ENCODE data around the gene RAD50.
"Not testable (repeated sequence)": the region's sequence is repeated elsewhere in the genome, so short reads cannot be mapped to it uniquely, and the experiment has no call there.

RAD50 gene

DNA sequence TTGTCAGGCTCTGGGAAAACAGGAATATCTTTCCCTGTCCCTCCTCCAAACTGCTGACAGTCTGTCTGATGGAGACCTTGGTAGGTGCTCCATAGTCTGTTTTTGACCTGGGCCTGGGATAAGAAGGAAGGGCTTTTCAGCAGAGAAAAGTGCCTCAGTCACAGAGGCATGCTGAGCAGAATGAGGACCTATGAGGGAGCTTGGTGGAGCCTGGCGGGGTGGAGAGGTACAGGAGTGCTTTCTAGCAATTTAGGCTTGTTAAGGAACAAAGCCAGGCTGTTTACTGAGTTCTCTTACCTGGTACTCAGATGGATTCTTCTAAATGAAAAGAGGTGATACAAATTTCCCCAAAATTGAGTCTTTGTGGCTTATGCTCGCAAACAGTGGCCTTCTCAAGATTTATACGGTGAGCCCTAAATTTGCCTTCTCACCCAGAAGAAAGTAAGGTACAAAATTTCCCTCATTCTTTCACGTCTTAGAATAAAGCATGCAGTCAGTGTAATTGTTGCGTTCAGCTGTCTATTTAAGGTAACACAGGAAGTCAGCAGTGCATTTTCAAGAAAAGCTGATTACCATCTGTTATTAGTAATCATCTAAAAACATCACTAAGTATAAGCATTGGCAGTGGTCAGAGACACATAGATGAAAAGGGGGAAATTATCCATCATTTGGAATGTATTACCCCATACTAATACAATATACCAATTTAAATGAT is 72.6 kb downstream of the RAD50 start:
- DNase-seq (ENCODE audit: low read depth in 2 of 2), result no peak

DNA sequence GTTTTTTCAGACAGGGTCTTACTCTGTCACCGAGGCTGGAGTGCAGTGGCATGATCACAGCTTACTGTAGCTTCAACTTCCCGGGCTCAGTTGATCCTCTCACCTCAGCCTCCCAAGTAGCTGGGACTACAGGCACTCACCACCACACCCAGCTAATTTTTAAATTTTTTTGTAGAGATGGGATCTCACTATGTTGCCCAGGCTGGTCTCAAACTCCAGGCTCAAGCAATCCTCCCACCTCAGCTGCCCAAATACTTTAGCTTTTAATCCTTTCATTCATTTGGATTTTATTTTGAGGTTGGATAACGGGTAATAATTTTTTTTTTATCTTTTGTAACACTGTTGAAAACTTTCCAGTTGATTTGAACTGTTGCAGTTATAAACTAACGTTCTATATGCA is 76.8 kb downstream of the RAD50 start:
- DNase-seq (ENCODE audit: low read depth in 2 of 2), result not testable (repeated sequence)

DNA sequence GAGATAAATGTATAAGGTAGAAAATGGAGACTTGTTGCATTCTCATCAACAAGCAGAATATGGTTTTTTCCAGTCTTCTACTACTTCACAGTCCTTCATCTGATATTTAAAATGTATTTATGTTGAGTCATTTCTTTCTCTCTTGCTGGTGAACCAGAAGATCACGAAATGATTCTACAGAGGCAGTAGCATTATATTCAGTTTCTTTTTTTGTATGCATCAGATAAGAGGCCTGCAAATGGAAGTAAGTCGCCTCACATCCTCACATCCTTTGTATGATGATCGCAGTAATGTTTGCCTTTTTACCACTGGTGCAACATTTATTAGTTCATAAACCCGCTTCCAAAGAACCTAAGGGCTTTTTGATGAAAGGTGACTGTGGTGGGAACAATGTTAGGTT is 79.1 kb downstream of the RAD50 start:
- no peak for DNase-seq (ENCODE audit: low read depth in 2 of 2)

DNA sequence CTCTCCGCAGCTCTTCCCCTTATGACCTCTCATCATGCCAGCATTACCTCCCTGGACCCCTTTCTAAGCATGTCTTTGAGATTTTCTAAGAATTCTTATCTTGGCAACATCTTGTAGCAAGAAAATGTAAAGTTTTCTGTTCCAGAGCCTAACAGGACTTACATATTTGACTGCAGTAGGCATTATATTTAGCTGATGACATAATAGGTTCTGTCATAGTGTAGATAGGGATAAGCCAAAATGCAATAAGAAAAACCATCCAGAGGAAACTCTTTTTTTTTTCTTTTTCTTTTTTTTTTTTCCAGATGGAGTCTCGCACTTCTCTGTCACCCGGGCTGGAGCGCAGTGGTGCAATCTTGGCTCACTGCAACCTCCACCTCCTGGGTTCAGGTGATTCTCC is 80.5 kb downstream of the RAD50 start:
- DNase-seq (ENCODE audit: low read depth in 2 of 2), result no peak

DNA sequence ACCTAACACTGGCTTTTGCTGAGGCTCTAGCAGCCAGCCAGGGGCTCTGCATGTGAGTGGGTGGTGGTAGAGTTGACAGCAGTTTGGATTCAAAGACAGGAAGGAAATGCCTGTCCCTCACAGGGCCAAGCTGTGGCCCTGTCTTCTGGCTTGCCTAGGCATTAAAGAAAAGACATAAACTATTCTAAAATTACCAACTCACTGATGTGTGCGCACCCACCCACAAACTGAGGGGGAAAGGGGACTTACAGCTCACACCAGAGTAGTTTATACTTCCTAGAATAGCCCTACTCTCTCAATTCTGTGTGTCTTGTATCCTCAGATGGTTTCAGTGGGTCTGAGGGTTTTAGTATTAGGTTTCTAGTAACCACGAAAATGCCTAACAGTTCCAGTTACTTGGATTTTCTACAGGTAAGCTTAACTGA is 82.9 kb downstream of the RAD50 start:
- DNase-seq (ENCODE audit: low read depth in 2 of 2), result no peak

DNA sequence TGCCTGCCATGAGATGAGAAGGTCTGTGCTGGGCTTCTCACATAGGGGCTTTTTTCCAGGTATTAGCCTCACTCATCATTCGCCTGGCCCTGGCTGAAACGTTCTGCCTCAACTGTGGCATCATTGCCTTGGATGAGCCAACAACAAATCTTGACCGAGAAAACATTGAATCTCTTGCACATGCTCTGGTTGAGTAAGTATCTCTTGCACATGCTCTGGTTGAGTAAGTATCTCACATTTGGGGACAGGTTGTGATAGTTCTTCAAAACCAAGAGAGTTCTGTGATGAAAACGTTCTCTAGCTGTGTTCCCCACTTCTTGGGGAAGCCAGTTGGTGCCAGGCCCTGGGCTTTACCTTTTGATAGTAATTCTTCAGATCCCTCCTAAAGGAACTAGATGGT is 83.8 kb downstream of the RAD50 start:
- DNase-seq (ENCODE audit: low read depth in 2 of 2), result no peak

DNA sequence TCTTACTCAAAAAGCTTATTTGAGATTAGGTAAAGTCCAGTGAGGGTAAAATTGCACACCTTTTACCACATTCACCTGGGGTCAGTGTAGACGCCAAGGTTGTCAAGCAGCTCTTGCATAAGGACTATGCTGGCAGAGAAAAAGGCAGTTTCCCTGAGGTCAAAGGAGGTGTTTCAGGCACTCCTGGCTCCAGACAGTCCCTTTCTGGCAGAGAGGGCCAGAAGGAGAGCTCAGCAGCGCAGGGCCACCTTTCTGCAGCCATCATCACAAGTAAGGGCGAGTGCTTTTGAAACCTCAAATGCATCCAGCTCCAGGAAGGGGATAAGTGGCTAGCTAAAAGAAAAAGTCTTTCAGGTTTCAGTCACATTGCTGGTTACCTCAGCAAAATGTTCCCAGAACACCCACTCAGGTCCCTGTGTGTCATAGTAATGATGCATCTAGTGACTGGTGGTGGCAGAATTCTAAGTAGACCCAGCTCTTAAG is 84.5 kb downstream of the RAD50 start:
- DNase-seq (ENCODE audit: low read depth in 2 of 2), result no peak

DNA sequence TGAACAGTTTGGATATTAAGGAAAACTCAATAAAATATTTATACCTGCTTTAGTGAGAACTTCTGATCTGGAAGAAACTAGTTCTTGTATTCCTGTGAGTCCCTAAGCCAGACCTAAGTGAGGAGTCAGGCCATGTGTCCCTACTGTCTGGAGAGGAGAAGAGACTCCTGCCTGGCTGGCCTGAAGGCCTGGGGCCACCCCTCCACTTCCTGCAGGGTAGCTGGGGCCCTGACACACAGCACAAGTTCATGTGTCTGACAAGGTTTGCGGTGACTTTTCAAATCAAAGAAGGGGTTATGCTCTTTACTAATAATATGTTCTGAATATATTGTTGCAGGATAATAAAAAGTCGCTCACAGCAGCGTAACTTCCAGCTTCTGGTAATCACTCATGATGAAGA is 85.1 kb downstream of the RAD50 start:
- DNase-seq (ENCODE audit: low read depth in 2 of 2), result no peak

DNA sequence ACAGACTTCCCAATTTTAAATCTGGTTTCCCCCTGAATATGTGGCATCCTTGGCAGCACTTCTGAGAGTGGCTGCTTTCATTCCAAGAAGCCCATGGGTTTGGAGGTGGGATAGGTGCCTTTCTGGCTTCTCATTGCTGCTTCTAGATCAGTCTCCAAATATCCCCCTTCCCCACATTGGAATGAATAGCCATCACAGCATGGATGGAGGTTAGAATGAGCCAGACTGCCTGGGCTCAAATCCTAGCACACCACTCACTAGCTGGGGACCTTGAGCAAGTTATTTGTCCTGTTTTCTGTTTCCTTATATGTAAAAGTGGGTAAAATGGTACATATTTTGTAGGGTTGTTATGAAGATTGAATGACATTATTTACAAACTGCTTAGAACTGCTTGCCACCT is 87.4 kb downstream of the RAD50 start:
- no peak for DNase-seq (ENCODE audit: low read depth in 2 of 2)

DNA sequence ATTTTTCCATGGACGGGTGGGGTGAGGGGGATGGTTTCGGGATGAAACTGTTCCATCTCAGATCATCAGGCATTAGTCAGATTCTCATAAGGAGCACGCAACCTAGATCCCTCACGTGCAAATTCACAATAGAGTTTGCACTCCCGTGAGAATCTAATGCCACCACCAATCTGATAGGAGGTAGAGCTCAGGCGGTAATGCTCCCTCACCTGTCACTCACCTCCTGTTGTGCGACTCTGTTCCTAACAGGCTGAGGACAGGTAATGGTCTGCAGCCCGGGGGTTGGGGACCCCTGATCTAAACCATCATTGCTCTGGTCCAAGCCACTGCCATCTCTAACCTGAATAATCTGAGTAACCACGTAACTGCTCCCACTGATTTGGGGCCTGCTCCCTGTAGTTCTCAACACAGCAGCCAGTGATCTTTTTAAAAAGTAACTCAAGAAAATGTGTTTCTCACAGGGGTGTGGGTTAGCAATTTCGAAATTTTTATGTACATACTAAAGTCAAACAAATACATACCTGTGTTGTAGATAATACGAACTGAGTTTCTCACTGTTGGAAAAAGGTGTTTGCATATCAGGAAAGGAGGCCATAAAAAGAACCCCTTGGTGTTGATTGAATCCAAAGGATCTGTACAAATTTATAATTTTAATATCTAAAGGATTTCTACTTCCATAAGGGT is 89.9 kb downstream of the RAD50 start:
- DNase-seq (ENCODE audit: low read depth in 2 of 2), result no peak

DNA sequence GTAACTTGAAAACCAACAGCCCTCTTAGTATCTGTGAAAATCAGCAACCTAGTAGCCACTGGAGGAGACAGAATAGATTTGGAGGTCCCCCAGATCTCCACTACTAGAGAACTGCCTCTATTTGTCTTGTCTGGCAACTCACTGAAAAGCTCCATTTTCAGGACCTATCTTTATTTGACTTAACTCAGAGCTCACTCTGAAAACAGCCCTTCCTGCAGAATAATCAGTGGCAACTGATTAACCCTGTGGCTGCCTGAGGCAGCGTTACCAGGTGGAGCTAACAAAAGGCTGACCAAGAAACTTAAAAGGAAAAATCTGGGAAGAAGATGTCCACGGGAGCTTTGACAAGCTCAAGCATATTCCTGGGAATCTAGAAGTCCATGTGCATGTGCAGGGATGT is 90.7 kb downstream of the RAD50 start:
- DNase-seq (ENCODE audit: low read depth in 2 of 2), result no peak

DNA sequence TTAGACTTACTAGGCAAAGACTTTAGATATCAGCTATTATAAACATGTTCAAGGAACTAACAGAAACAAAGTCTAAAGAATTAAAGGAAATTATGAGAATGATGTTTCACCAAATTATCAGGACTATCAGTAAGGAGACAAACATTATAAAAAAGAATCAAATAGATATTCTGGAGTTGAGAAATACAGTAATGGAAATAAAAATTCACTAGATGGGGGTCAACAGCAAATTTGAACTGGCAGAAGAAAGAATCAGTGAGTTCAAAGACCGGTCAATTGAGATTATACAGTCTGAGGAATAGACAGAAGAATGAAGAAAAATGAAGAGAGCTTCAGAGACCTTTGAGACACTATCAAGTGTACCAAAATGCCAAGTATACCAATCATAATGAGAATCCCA is 91.6 kb downstream of the RAD50 start:
- DNase-seq (ENCODE audit: low read depth in 2 of 2), result no peak

DNA sequence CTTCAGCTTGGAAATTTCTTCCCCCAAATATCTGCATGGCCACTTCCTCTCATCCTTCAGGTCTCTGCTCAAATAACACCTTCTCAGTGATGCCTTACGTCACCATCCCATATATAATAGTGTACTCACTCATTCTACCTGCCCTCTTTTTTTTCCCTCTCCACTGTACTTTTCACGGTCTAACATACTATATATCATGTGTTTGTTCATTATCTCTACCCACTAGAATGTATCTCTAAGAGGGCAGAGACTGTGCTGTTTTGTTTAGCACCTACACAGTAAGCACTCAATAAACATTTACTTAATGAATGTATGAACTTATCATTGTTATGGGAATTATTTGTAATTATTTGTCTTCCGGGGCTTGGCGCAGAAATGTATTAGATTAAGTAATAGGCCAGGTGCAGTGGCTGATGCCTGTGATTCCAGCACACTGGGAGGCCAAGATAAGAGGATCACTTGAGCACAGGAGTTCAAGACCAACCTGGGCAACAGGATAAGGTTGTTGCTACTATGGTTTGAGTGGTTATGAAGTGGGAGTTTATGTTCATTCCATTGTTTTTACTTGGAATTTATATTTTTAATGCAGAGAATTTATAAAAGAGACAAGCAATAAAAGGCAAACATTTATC is 95.2 kb downstream of the RAD50 start:
- DNase-seq (ENCODE audit: low read depth in 2 of 2), result no peak

DNA sequence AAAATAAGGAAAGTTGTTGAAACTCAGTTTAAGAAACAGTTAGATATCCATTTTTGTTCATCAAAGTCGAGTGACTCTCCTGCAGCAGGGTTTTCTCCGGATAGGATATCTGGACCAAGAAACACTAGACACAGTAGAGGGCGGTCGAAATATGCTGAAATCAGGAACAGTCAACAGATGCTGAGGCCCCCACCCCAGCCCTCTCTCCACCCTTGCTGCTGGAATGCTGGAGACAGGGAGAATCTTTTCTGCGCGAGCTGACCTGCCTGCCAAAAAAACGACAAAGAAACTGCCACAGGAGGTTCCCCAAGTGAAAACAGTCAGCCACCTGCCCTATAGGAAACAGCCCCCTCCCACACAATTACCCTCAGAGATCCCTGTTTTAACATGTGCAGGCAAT is 96.9 kb downstream of the RAD50 start:
- no peak for DNase-seq (ENCODE audit: low read depth in 2 of 2)

DNA sequence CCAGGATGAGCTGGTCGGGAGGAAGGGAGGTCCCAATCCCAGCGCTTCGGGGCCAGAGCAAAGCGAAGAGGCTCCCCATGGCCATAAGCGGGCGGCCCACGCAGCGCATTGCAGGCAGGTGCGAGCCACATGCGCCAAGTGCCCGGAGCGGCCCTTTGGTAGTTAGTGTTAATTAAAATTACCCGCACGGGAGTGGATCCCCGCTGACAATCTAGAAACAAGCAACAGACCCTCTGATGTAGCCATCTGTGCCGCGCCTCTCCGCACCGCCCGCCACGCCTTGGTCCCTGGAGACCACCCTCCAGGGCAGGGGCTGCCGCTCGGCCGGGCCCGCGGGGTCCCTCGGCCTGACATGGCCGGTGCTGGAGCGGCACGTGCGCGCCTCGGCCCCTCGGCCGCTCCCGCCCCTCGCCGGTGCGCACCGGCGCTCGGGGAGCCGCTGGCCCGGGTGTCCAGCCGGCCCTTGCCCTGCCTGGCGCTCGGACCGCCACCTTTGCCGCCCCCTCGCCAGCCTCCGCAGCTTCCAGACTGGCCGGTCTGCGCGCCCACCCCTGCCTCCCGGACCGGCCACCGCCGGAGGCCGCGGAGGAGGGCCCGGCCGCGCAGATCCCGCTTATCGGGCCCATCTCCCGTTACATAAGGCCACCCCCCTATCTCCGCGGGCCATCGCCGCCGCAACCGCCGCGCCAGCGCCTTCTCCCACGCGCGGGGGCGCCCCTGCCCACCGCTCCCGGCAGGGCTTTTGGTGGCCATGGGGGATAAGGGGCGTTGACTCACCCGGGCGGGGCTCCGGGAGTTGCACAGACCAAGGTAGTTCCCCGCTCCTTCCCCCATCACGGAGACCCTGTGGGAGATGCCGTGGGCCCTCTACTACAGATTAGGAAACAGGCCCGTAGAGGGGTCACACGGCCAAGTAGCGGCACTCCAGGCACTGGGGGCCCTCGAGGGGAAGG is 99.3 kb downstream of the RAD50 start:
- no peak for DNase-seq (ENCODE audit: low read depth in 2 of 2)

DNA sequence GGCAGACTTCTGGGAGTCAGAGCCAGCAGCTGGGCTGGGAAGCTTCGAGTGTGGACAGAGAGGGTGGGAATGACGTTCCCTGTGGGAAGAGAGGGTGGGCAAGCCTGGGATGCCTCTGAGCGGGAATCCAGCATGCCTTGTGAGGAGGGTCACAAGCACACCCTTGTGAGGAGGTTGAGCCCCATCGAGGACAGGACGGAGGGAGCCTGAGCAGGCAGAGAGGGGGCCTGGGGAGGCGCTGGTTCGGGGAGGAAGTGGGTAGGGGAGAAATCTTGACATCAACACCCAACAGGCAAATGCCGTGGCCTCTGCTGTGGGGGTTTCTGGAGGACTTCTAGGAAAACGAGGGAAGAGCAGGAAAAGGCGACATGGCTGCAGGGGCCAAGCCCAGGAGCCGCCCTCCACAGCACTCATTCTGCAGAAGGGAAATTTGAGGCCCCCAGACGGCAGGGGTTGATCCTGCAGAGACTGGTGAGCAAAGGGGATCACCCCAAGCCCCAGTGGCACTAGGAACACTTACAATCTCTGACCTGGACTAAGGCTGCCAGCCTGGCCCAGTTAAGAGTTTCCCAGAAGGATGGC is 100.1 kb downstream of the RAD50 start:
- no peak for DNase-seq (ENCODE audit: low read depth in 2 of 2)

DNA sequence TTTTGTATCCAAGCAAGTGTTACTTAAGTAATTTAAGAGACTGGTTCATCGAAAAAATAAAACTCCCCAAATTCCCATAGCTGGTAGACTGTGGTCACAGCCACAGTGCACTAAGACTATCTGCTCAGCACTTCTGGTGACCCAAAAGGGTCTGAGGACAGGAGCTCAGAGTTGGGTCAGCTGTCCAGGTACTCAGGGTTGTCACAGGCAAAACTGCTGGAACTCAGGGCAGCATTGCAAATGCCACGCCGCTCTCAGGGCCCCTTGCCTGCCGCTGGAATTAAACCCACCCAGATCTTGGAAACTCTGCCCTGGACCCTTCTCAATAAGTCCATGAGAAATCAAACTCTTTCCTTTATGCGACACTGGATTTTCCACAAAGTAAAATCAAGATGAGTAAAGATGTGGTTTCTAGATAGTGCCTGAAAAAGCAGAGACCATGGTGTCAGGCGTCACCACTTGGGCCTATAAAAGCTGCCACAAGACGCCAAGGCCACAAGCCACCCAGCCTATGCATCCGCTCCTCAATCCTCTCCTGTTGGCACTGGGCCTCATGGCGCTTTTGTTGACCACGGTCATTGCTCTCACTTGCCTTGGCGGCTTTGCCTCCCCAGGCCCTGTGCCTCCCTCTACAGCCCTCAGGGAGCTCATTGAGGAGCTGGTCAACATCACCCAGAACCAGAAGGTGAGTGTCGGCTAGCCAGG is 101.1 kb downstream of the RAD50 start, which contains the start of gene IL13:
Gene IL13, plus strand, starts transcription at position 498 of the 705 bp plus-strand sequence. Its CDS starts 14 bp downstream, at position 512.
- DNase-seq (ENCODE audit: low read depth in 2 of 2), result no peak

DNA sequence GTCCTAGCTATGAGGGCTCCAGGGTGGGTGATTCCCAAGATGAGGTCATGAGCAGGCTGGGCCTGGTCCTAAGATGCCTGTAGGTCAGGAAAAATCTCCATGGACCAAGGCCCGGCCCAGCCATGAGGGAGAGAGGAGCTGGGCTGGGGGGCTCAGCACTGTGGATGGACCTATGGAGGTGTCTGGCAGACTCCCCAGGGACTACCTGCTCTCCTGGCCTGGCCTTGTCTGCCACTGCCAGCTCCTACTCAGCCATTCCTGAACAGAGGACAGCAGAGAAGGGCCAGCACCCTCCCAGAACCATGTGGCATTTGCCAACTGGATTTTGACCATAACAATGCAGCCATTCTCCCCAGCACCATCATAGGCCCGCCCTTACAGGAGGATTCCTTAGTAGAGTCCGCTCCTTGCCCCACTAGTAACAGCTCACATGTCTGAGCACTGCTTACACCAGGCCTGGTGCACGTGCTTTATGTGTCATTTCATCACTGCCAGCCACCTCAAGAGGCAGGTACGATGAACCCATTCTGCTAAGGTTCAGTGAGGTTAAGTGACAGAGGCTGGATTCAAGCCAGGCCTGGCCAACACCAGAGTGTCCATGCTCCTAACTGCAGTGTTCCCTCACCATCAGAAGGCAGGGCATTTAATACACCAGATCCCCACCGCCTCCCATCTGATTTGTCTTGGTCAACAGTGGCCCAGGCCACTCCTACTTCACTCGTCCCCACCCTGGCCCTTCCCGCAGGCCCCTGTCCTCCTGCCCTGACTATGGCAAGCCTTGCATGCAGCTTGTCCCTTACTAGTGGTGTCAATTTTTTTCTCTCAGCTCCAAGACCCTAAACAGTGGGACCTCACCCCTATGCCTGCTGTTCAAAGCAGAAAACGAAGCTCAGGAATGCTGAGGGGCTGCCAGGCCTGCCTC is 101.9 kb downstream of the RAD50 start:
- no peak for DNase-seq (ENCODE audit: low read depth in 2 of 2)

DNA sequence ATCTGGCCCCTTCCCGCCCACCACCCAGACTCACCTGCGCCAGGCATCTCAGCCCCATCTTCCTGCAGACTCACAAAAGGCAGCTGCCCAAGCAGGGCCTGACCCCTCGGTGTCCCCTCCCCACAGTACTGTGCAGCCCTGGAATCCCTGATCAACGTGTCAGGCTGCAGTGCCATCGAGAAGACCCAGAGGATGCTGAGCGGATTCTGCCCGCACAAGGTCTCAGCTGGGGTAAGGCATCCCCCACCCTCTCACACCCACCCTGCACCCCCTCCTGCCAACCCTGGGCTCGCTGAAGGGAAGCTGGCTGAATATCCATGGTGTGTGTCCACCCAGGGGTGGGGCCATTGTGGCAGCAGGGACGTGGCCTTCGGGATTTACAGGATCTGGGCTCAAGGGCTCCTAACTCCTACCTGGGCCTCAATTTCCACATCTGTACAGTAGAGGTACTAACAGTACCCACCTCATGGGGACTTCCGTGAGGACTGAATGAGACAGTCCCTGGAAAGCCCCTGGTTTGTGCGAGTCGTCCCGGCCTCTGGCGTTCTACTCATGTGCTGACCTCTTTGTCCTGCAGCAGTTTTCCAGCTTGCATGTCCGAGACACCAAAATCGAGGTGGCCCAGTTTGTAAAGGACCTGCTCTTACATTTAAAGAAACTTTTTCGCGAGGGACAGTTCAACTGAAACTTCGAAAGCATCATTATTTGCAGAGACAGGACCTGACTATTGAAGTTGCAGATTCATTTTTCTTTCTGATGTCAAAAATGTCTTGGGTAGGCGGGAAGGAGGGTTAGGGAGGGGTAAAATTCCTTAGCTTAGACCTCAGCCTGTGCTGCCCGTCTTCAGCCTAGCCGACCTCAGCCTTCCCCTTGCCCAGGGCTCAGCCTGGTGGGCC is 103.1 kb downstream of the RAD50 start:
- no peak for DNase-seq (ENCODE audit: low read depth in 2 of 2)

Measured in fibroblast of skin of left biceps (primary cell).